ENCODE results near the gene DGKB.

Gene DGKB

GRCh38 chr7:14420768-14421167, 481.8 kb downstream of the DGKB start:
- no peak overlapping the region for H3K4me3 ChIP-seq (replicated peaks; ENCODE audit: low read depth, low read length)
- no peak for TF ChIP-seq CTCF (IDR thresholded peaks at IDR 0.05; ENCODE audit: low read depth, low read length, missing control alignments)
- DNase-seq (ENCODE audit: extremely low read depth, low read depth), result no peak

GRCh38 chr7:14419531-14419930, 483.0 kb downstream of the DGKB start:
- TF ChIP-seq CTCF (IDR thresholded peaks at IDR 0.05; ENCODE audit: low read depth, low read length, missing control alignments), result no peak
- no peak overlapping the region for H3K4me3 ChIP-seq (replicated peaks; ENCODE audit: low read depth, low read length)
- no peak for DNase-seq (ENCODE audit: extremely low read depth, low read depth)

- no peak for DNase-seq (ENCODE audit: extremely low read depth, low read depth)
- no peak for TF ChIP-seq CTCF (IDR thresholded peaks at IDR 0.05; ENCODE audit: low read depth, low read length, missing control alignments)
- H3K4me3 ChIP-seq (replicated peaks; ENCODE audit: low read depth, low read length), result no peak overlapping the region
These were observed 483.9 kb downstream of the DGKB start for GRCh38 chr7:14418633-14419032.

GRCh38 chr7:14414274-14414986, 488.1 kb downstream of the DGKB start:
- no peak for DNase-seq (ENCODE audit: extremely low read depth, low read depth)
- H3K4me3 ChIP-seq (replicated peaks; ENCODE audit: low read depth, low read length), result no peak overlapping the region
- TF ChIP-seq CTCF (IDR thresholded peaks at IDR 0.05; ENCODE audit: low read depth, low read length, missing control alignments), result no peak

GRCh38 chr7:14407246-14408015, 495.1 kb downstream of the DGKB start:
- H3K4me3 ChIP-seq (replicated peaks; ENCODE audit: low read depth, low read length), result no peak overlapping the region
- no peak for TF ChIP-seq CTCF (IDR thresholded peaks at IDR 0.05; ENCODE audit: low read depth, low read length, missing control alignments)
- DNase-seq (ENCODE audit: extremely low read depth, low read depth), result no peak

GRCh38 chr7:14403587-14403986, 499.0 kb downstream of the DGKB start:
- no peak overlapping the region for H3K4me3 ChIP-seq (replicated peaks; ENCODE audit: low read depth, low read length)
- DNase-seq (ENCODE audit: extremely low read depth, low read depth), result no peak
- no peak for TF ChIP-seq CTCF (IDR thresholded peaks at IDR 0.05; ENCODE audit: low read depth, low read length, missing control alignments)
